Parathyroid adenoma (tissue), 2 donors: ENCODE data around the gene ATP6V1B1.

Experiments used
- H2AFZ ChIP-seq: fragments of 300-600 bp; sonication (generic); one replicate; pipeline ENCODE4 v1.7.0; 2017; ENCODE audit warnings: antibody characterized with exemption, mild to moderate bottlenecking
- H3K27ac ChIP-seq: fragments of 300-600 bp; sonication (generic); one replicate; pipeline ENCODE4 v1.7.0; 2017
- H3K27me3 ChIP-seq: fragments of 300-600 bp; sonication (generic); one replicate; pipeline ENCODE4 v1.7.0; 2017; ENCODE audit warnings: low read length; ENCODE audit not compliant: control insufficient read depth, insufficient read depth
- H3K36me3 ChIP-seq: fragments of 300-600 bp; sonication (generic); one replicate; pipeline ENCODE4 v1.7.0; 2017; ENCODE audit warnings: low read length; ENCODE audit not compliant: control insufficient read depth, insufficient read depth
- H3K4me1 ChIP-seq: fragments of 300-600 bp; sonication (generic); one replicate; pipeline ENCODE4 v1.7.0; 2017; ENCODE audit warnings: control low read depth
- H3K4me2 ChIP-seq: fragments of 300-600 bp; sonication (generic); one replicate; pipeline ENCODE4 v1.7.0; 2017; ENCODE audit warnings: low read length
- H3K4me3 ChIP-seq: fragments of 300-600 bp; sonication (generic); one replicate; pipeline ENCODE4 v1.7.0; 2017; ENCODE audit warnings: low read depth, low read length
- H3K79me2 ChIP-seq: fragments of 300-600 bp; sonication (generic); one replicate; pipeline ENCODE4 v1.7.0; 2017; ENCODE audit warnings: control low read depth
- H3K9ac ChIP-seq: fragments of 300-600 bp; sonication (generic); one replicate; pipeline ENCODE4 v1.7.0; 2017; ENCODE audit warnings: mild to moderate bottlenecking
- H3K9me3 ChIP-seq: fragments of 300-600 bp; sonication (generic); one replicate; pipeline ENCODE4 v1.7.0; 2017; ENCODE audit warnings: low read length; ENCODE audit not compliant: control insufficient read depth
- CTCF ChIP-seq: fragments of 300-600 bp; sonication (generic); IDR thresholded peaks from one replicate; pipeline ENCODE4 v1.7.0; 2017; ENCODE audit warnings: antibody characterized with exemption, mild to moderate bottlenecking
- donor health status: primary hyperparathyroidism.

The ATP6V1B1 gene

GRCh38 chr2:70941186-70941585 lies 5.5 kb downstream of the ATP6V1B1 start:
- Histone ChIP-seq H2AFZ (no peak overlapping the region), H3K4me2 (no peak overlapping the region), H3K9me3 (no peaks in the 10 kb centered on the region), H3K9ac (no peak overlapping the region), H3K36me3 (no peaks in the 10 kb centered on the region), H3K27me3 (no peaks in the 10 kb centered on the region), H3K79me2 (no peaks in the 10 kb centered on the region), H3K4me1 (no peaks in the 10 kb centered on the region), H3K4me3 (no peak overlapping the region), H3K27ac (no peak overlapping the region)
- no peak for TF ChIP-seq CTCF

- Histone ChIP-seq H3K79me2 (no peaks in the 10 kb centered on the region), H3K4me2 (no peak overlapping the region), H3K4me3 (no peak overlapping the region), H3K27me3 (no peaks in the 10 kb centered on the region), H3K36me3 (no peaks in the 10 kb centered on the region), H3K9ac (no peak overlapping the region), H2AFZ (no peak overlapping the region), H3K4me1 (no peaks in the 10 kb centered on the region), H3K9me3 (no peaks in the 10 kb centered on the region), H3K27ac (no peak overlapping the region)
- TF ChIP-seq CTCF: no peak
Observed at GRCh38 chr2:70941701-70942100, 6.0 kb downstream of the ATP6V1B1 start.

- no peaks in the 10 kb centered on the region for H3K27me3 ChIP-seq
- no peak overlapping the region for H3K4me3 ChIP-seq
- no peaks in the 10 kb centered on the region for H3K9me3 ChIP-seq
- TF ChIP-seq CTCF: no peak
- H3K4me1 ChIP-seq: no peaks in the 10 kb centered on the region
- no peak overlapping the region for H3K4me2 ChIP-seq
- H3K36me3 ChIP-seq: no peaks in the 10 kb centered on the region
- H3K27ac ChIP-seq: no peak overlapping the region
- no peak overlapping the region for H2AFZ ChIP-seq
- no peak overlapping the region for H3K9ac ChIP-seq
- no peaks in the 10 kb centered on the region for H3K79me2 ChIP-seq
Observed at GRCh38 chr2:70942396-70943204, 6.9 kb downstream of the ATP6V1B1 start.

GRCh38 chr2:70943205-70943871 lies 7.6 kb downstream of the ATP6V1B1 start:
- Histone ChIP-seq H3K27me3 (no peaks in the 10 kb centered on the region), H3K4me3 (no peak overlapping the region), H3K79me2 (no peaks in the 10 kb centered on the region), H3K27ac (no peak overlapping the region), H3K36me3 (no peaks in the 10 kb centered on the region), H3K4me1 (no peaks in the 10 kb centered on the region), H3K9ac (no peak overlapping the region), H3K4me2 (no peak overlapping the region), H2AFZ (no peak overlapping the region), H3K9me3 (no peaks in the 10 kb centered on the region)
- TF ChIP-seq CTCF: no peak
